ENCODE measurements around the gene TMPRSS3.
A peak's percentile ranks its signal among the peaks of the same experiment; 100 is the strongest.
"Not testable (repeated sequence)": the region's sequence is repeated elsewhere in the genome, so short reads cannot be mapped to it uniquely, and the experiment has no call there.

Gene TMPRSS3

GRCh38 chr21:42411891-42412635 is 16.2 kb upstream of the TMPRSS3 start:
- TF ChIP-seq CTCF (IDR thresholded peaks at IDR 0.05; ENCODE audit: insufficient read depth, low read depth, low read length, missing control alignments): no peak
- no peak overlapping the region for H3K4me3 ChIP-seq (ENCODE audit: low read length)
- peak; percentile 44 for DNase-seq (ENCODE audit: low read depth)

- no peak overlapping the region for H3K4me3 ChIP-seq (ENCODE audit: low read length)
- no peak for DNase-seq (ENCODE audit: low read depth)
- TF ChIP-seq CTCF (IDR thresholded peaks at IDR 0.05; ENCODE audit: insufficient read depth, low read depth, low read length, missing control alignments): no peak
Measured at GRCh38 chr21:42411197-42411869, 15.5 kb upstream of the TMPRSS3 start.

- no peak for TF ChIP-seq CTCF (IDR thresholded peaks at IDR 0.05; ENCODE audit: insufficient read depth, low read depth, low read length, missing control alignments)
- DNase-seq (ENCODE audit: low read depth): no peak
- H3K4me3 ChIP-seq (ENCODE audit: low read length): no peak overlapping the region
Measured at GRCh38 chr21:42409366-42409765, 13.5 kb upstream of the TMPRSS3 start.

- DNase-seq (ENCODE audit: low read depth); H3K4me3 ChIP-seq (ENCODE audit: low read length): not testable (repeated sequence)
Measured at GRCh38 chr21:42408718-42409117, 12.9 kb upstream of the TMPRSS3 start.

- DNase-seq (ENCODE audit: low read depth): no peak
- no peak overlapping the region for H3K4me3 ChIP-seq (ENCODE audit: low read length)
- no peak for TF ChIP-seq CTCF (IDR thresholded peaks at IDR 0.05; ENCODE audit: insufficient read depth, low read depth, low read length, missing control alignments)
Measured at GRCh38 chr21:42407476-42407875, 11.6 kb upstream of the TMPRSS3 start.

GRCh38 chr21:42406866-42407265 is 11.0 kb upstream of the TMPRSS3 start:
- TF ChIP-seq CTCF (IDR thresholded peaks at IDR 0.05; ENCODE audit: insufficient read depth, low read depth, low read length, missing control alignments): no peak
- DNase-seq (ENCODE audit: low read depth): no peak
- H3K4me3 ChIP-seq (ENCODE audit: low read length): no peak overlapping the region

- no peak overlapping the region for H3K4me3 ChIP-seq (ENCODE audit: low read length)
- no peak for TF ChIP-seq CTCF (IDR thresholded peaks at IDR 0.05; ENCODE audit: insufficient read depth, low read depth, low read length, missing control alignments)
- no peak for DNase-seq (ENCODE audit: low read depth)
Measured at GRCh38 chr21:42406201-42406621, 10.4 kb upstream of the TMPRSS3 start.
